Neural progenitor cell (in vitro differentiated cells): ENCODE results near the gene CHKB. TPM values are rescaled to one million over a fixed set of nuclear protein-coding genes. Genes with fewer than 3 reads are reported as not detected.

Experiments used
- DNase-seq: peaks from one replicate; pipeline ENCODE4 v3.0.0-alpha.2; 2016; ENCODE audit warnings: low spot score
- H2AFZ ChIP-seq: fragments of 200-600 bp; sonication (generic); replicated peaks from 2 replicates; pipeline ENCODE4 v1.6.1; 2016; ENCODE audit warnings: antibody characterized with exemption
- H3F3A ChIP-seq: fragments of 200-600 bp; sonication (generic); 2 replicates; pipeline ENCODE4 v1.6.1; 2016; ENCODE audit warnings: antibody characterized with exemption, low read depth
- H3K27ac ChIP-seq: fragments of 200-600 bp; sonication (generic); 2 replicates; pipeline ENCODE4 v1.5.1; 2016; ENCODE audit warnings: mild to moderate bottlenecking
- H3K27me3 ChIP-seq: fragments of 200-600 bp; sonication (generic); 2 replicates; pipeline ENCODE4 v1.6.1; 2016; ENCODE audit warnings: mild to moderate bottlenecking, moderate library complexity
- H3K36me3 ChIP-seq: fragments of 200-600 bp; sonication (generic); 2 replicates; pipeline ENCODE4 v1.5.1; 2016
- H3K4me1 ChIP-seq: fragments of 200-600 bp; sonication (generic); 2 replicates; pipeline ENCODE4 v1.6.1; 2016; ENCODE audit warnings: mixed run types
- H3K4me2 ChIP-seq: fragments of 200-600 bp; sonication (generic); 2 replicates; pipeline ENCODE4 v1.6.1; 2016
- H3K4me3 ChIP-seq: fragments of 200-600 bp; sonication (generic); 2 replicates; pipeline ENCODE4 v1.5.1; 2016
- H3K79me2 ChIP-seq: fragments of 200-600 bp; sonication (generic); 2 replicates; pipeline ENCODE4 v1.6.1; 2016; ENCODE audit warnings: low read depth
- H3K9ac ChIP-seq: fragments of 200-600 bp; sonication (generic); 2 replicates; pipeline ENCODE4 v1.6.1; 2016
- H3K9me3 ChIP-seq: fragments of 200-600 bp; sonication (generic); 2 replicates; pipeline ENCODE4 v1.5.1; 2016; ENCODE audit warnings: low read depth
- H4K20me1 ChIP-seq: fragments of 200-600 bp; sonication (generic); 2 replicates; pipeline ENCODE4 v1.6.1; 2016; ENCODE audit warnings: low read depth
- H3K27ac Mint-ChIP-seq: 3 replicates; pipeline ENCODE4 v1.8.0; 2021; ENCODE audit warnings: mixed read lengths
- H3K27me3 Mint-ChIP-seq: 2 replicates; pipeline ENCODE4 v1.8.0; 2022; ENCODE audit warnings: low read depth, mild to moderate bottlenecking, inconsistent platforms, moderate library complexity, mixed read lengths; ENCODE audit not compliant: insufficient read depth
- H3K36me3 Mint-ChIP-seq: 3 replicates; pipeline ENCODE4 v1.8.0; 2021; ENCODE audit warnings: mixed read lengths
- H3K4me1 Mint-ChIP-seq: 3 replicates; pipeline ENCODE4 v1.8.0; 2021; ENCODE audit warnings: mixed read lengths
- H3K4me3 Mint-ChIP-seq: 3 replicates; pipeline ENCODE4 v1.8.0; 2021; ENCODE audit warnings: mild to moderate bottlenecking, moderate library complexity, mixed read lengths
- H3K9me3 Mint-ChIP-seq: 3 replicates; pipeline ENCODE4 v1.8.0; 2020; ENCODE audit warnings: mixed read lengths
- EZH2 ChIP-seq: fragments of 200-600 bp; sonication (generic); IDR thresholded peaks from 2 replicates; pipeline ENCODE4 v1.6.1; 2017; ENCODE audit warnings: antibody characterized with exemption, mild to moderate bottlenecking, moderate library complexity
- EZH2phosphoT487 ChIP-seq: fragments of 200-600 bp; sonication (generic); IDR thresholded peaks from 2 replicates; pipeline ENCODE4 v1.6.1; 2017; ENCODE audit warnings: antibody characterized with exemption
- total RNA-seq: library from RNA; depleted of rRNA; stranded (reverse); fragments of >200 nt; gene quantifications from 2 replicates; pipeline ENCODE4 v1.2.3, GENCODE V29; 2015; ENCODE audit warnings: low replicate concordance
- TF ChIP-seq, protein P1 (sequence below): fragments of 200-600 bp; sonication (generic); IDR thresholded peaks from 2 replicates; pipeline ENCODE4 v1.5.1; 2017; ENCODE audit warnings: antibody characterized with exemption, mild to moderate bottlenecking

Gene CHKB
- total RNA-seq, 1 donor from 2014 or later, result 67.4 TPM

- H3K27ac Mint-ChIP-seq, result no peak overlapping the region
- Histone ChIP-seq H3F3A (peaks cover 8% of the 10 kb centered on the region), H3K4me1 (no peaks in the 10 kb centered on the region), H3K4me3 (no peak overlapping the region), H3K36me3 (no peaks in the 10 kb centered on the region), H4K20me1 (no peaks in the 10 kb centered on the region), H3K9me3 (no peaks in the 10 kb centered on the region), H3K4me2 (no peak overlapping the region), H3K27me3 (peaks cover 25% of the 10 kb centered on the region), H3K79me2 (no peaks in the 10 kb centered on the region), H3K9ac (no peak overlapping the region), H2AFZ (no peak overlapping the region), H3K27ac (no peak overlapping the region)
- H3K36me3 Mint-ChIP-seq, result peaks cover 1% of the 10 kb centered on the region
- TF ChIP-seq EZH2phosphoT487 (no peak), EZH2 (no peak)
- H3K4me1 Mint-ChIP-seq, result peaks cover 3% of the 10 kb centered on the region
- H3K27me3 Mint-ChIP-seq, result no peaks in the 10 kb centered on the region
- H3K9me3 Mint-ChIP-seq, result peaks cover 3% of the 10 kb centered on the region
- peak; percentile 52 for DNase-seq
- peak overlapping the region; percentile 43 for H3K4me3 Mint-ChIP-seq
These were observed 30.0 kb upstream of the CHKB start for GRCh38 chr22:50612528-50613221.

GRCh38 chr22:50612168-50612527, 29.5 kb upstream of the CHKB start:
- no peak overlapping the region for H3K9ac ChIP-seq
- no peaks in the 10 kb centered on the region for H3K36me3 ChIP-seq
- no peaks in the 10 kb centered on the region for H3K27me3 Mint-ChIP-seq
- TF ChIP-seq, protein P1, sequence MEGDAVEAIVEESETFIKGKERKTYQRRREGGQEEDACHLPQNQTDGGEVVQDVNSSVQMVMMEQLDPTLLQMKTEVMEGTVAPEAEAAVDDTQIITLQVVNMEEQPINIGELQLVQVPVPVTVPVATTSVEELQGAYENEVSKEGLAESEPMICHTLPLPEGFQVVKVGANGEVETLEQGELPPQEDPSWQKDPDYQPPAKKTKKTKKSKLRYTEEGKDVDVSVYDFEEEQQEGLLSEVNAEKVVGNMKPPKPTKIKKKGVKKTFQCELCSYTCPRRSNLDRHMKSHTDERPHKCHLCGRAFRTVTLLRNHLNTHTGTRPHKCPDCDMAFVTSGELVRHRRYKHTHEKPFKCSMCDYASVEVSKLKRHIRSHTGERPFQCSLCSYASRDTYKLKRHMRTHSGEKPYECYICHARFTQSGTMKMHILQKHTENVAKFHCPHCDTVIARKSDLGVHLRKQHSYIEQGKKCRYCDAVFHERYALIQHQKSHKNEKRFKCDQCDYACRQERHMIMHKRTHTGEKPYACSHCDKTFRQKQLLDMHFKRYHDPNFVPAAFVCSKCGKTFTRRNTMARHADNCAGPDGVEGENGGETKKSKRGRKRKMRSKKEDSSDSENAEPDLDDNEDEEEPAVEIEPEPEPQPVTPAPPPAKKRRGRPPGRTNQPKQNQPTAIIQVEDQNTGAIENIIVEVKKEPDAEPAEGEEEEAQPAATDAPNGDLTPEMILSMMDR, result no peak
- TF ChIP-seq EZH2phosphoT487, result no peak
- H3K9me3 Mint-ChIP-seq, result peaks cover 2% of the 10 kb centered on the region
- no peak overlapping the region for H3K4me3 ChIP-seq
- H2AFZ ChIP-seq, result no peak overlapping the region
- no peak overlapping the region for H3K4me2 ChIP-seq
- H3K27me3 ChIP-seq, result peaks cover 25% of the 10 kb centered on the region
- H3F3A ChIP-seq, result peaks cover 8% of the 10 kb centered on the region
- H3K4me3 Mint-ChIP-seq, result no peak overlapping the region
- no peak overlapping the region for H3K27ac ChIP-seq
- H3K4me1 Mint-ChIP-seq, result peaks cover 3% of the 10 kb centered on the region
- H3K9me3 ChIP-seq, result no peaks in the 10 kb centered on the region
- H4K20me1 ChIP-seq, result no peaks in the 10 kb centered on the region
- DNase-seq, result no peak
- H3K4me1 ChIP-seq, result no peaks in the 10 kb centered on the region
- no peak overlapping the region for H3K27ac Mint-ChIP-seq
- peaks cover 1% of the 10 kb centered on the region for H3K36me3 Mint-ChIP-seq
- H3K79me2 ChIP-seq, result no peaks in the 10 kb centered on the region

- no peaks in the 10 kb centered on the region for H3K36me3 ChIP-seq
- no peak overlapping the region for H3K4me2 ChIP-seq
- H3K4me1 ChIP-seq, result no peaks in the 10 kb centered on the region
- no peaks in the 10 kb centered on the region for H4K20me1 ChIP-seq
- H3K9me3 Mint-ChIP-seq, result peaks cover 2% of the 10 kb centered on the region
- no peaks in the 10 kb centered on the region for H3K9me3 ChIP-seq
- no peak for DNase-seq
- H3K36me3 Mint-ChIP-seq, result peaks cover 1% of the 10 kb centered on the region
- H3K79me2 ChIP-seq, result no peaks in the 10 kb centered on the region
- no peaks in the 10 kb centered on the region for H3K27me3 Mint-ChIP-seq
- H3K27me3 ChIP-seq, result peaks cover 25% of the 10 kb centered on the region
- no peak for TF ChIP-seq EZH2
- TF ChIP-seq EZH2phosphoT487, result no peak
- TF ChIP-seq, protein P1, result no peak
- H3K27ac ChIP-seq, result no peak overlapping the region
- no peak overlapping the region for H2AFZ ChIP-seq
- H3K4me3 Mint-ChIP-seq, result no peak overlapping the region
- H3K4me1 Mint-ChIP-seq, result peaks cover 3% of the 10 kb centered on the region
- no peak overlapping the region for H3K4me3 ChIP-seq
- peaks cover 8% of the 10 kb centered on the region for H3F3A ChIP-seq
- H3K9ac ChIP-seq, result no peak overlapping the region
- H3K27ac Mint-ChIP-seq, result no peak overlapping the region
These were observed 28.9 kb upstream of the CHKB start for GRCh38 chr22:50611341-50612060.

GRCh38 chr22:50610581-50610980, 27.9 kb upstream of the CHKB start:
- Mint-ChIP-seq H3K9me3 (peaks cover 2% of the 10 kb centered on the region), H3K36me3 (peaks cover 1% of the 10 kb centered on the region), H3K27me3 (no peaks in the 10 kb centered on the region), H3K27ac (no peak overlapping the region), H3K4me3 (no peak overlapping the region), H3K4me1 (peaks cover 3% of the 10 kb centered on the region)
- H3K4me2 ChIP-seq, result no peak overlapping the region
- no peak for DNase-seq
- TF ChIP-seq EZH2phosphoT487 (no peak), EZH2 (no peak)
- TF ChIP-seq, protein P1, result no peak
- no peak overlapping the region for H3K27ac ChIP-seq
- no peak overlapping the region for H3K9ac ChIP-seq
- H3K4me3 ChIP-seq, result no peak overlapping the region
- no peaks in the 10 kb centered on the region for H3K79me2 ChIP-seq
- H3K36me3 ChIP-seq, result no peaks in the 10 kb centered on the region
- H3K9me3 ChIP-seq, result no peaks in the 10 kb centered on the region
- H3K27me3 ChIP-seq, result peaks cover 28% of the 10 kb centered on the region
- H4K20me1 ChIP-seq, result no peaks in the 10 kb centered on the region
- H3K4me1 ChIP-seq, result no peaks in the 10 kb centered on the region
- H3F3A ChIP-seq, result peaks cover 8% of the 10 kb centered on the region
- no peak overlapping the region for H2AFZ ChIP-seq
